Neural cell (in vitro differentiated cells): Measurements from ENCODE around the gene TAF7.

ENCODE experiments used
- CTCF ChIP-seq: fragments of 450-650 bp; IDR thresholded peaks from 2 replicates; pipeline ENCODE4 v1.5.1; 2014; ENCODE audit warnings: antibody characterized with exemption, mild to moderate bottlenecking, moderate library complexity; ENCODE audit not compliant: poor library complexity, severe bottlenecking
- EP300 ChIP-seq: fragments of 450-650 bp; conservative IDR thresholded peaks from 2 replicates; pipeline ENCODE4 v1.6.1; 2014; ENCODE audit warnings: antibody characterized with exemption, mild to moderate bottlenecking, moderate library complexity; ENCODE audit not compliant: poor library complexity, severe bottlenecking
- EZH2 ChIP-seq: fragments of 200-600, 300-800 bp; shearing (Covaris generic), sonication (generic); IDR thresholded peaks from 2 replicates; pipeline ENCODE4 v1.6.1; 2014; ENCODE audit warnings: antibody characterized with exemption, low read length, borderline replicate concordance, mild to moderate bottlenecking; ENCODE audit not compliant: insufficient read depth, poor library complexity, severe bottlenecking
- POLR2AphosphoS5 ChIP-seq: IDR thresholded peaks from 2 replicates; pipeline ENCODE4 v1.6.1; 2012
- RAD21 ChIP-seq: fragments of 450-650 bp; conservative IDR thresholded peaks from 2 replicates; pipeline ENCODE4 v1.6.1; 2014; ENCODE audit warnings: antibody characterized with exemption, mild to moderate bottlenecking, moderate library complexity
- REST ChIP-seq: IDR thresholded peaks from 2 replicates; pipeline ENCODE4 v1.6.1; 2012; ENCODE audit warnings: borderline replicate concordance
- SMC3 ChIP-seq: fragments of 450-650 bp; conservative IDR thresholded peaks from 2 replicates; pipeline ENCODE4 v1.6.1; 2014; ENCODE audit warnings: antibody characterized with exemption, mild to moderate bottlenecking, moderate library complexity; ENCODE audit not compliant: poor library complexity
- TAF1 ChIP-seq: IDR thresholded peaks from 2 replicates; pipeline ENCODE4 v1.6.1; 2012; ENCODE audit warnings: low read depth

DNA sequence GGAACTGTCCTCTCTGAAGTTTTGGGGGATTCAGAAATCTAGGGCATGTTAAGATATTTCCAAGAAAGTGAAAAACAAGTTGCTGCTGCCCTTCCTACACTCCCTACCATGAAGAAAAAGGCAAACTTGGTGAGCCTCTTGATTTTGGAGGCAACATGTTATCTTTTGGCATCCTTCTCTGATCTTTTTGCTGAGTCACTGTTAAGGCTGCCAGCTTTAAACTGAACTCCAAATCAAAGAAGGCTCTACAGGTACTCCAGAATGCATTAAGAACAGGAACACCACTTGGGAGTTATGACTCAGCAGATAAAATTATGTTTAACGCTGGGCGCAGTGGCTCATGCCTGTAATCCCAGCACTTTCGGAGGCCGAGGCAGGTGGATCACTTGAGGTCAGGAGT, 51.4 kb downstream of the TAF7 start:
- no peak for TF ChIP-seq CTCF
- no peak for TF ChIP-seq EZH2
- TF ChIP-seq TAF1, result no peak
- TF ChIP-seq EP300, result no peak
- TF ChIP-seq REST, result no peak
- no peak for TF ChIP-seq SMC3
- no peak for TF ChIP-seq POLR2AphosphoS5
- TF ChIP-seq RAD21, result no peak
